ENCODE measurements around the gene CPLX3. TPM values are rescaled to one million over a fixed set of nuclear protein-coding genes. Genes with fewer than 3 reads are reported as not detected.

The CPLX3 gene
- not detected in 2 replicates for total RNA-seq

GRCh38 chr15:74826364-74826819, at the start of gene CPLX3:
TSS of gene CPLX3 (plus strand) at chr15:74826627. CDS start at chr15:74826704, 77 bp downstream.

DNA sequence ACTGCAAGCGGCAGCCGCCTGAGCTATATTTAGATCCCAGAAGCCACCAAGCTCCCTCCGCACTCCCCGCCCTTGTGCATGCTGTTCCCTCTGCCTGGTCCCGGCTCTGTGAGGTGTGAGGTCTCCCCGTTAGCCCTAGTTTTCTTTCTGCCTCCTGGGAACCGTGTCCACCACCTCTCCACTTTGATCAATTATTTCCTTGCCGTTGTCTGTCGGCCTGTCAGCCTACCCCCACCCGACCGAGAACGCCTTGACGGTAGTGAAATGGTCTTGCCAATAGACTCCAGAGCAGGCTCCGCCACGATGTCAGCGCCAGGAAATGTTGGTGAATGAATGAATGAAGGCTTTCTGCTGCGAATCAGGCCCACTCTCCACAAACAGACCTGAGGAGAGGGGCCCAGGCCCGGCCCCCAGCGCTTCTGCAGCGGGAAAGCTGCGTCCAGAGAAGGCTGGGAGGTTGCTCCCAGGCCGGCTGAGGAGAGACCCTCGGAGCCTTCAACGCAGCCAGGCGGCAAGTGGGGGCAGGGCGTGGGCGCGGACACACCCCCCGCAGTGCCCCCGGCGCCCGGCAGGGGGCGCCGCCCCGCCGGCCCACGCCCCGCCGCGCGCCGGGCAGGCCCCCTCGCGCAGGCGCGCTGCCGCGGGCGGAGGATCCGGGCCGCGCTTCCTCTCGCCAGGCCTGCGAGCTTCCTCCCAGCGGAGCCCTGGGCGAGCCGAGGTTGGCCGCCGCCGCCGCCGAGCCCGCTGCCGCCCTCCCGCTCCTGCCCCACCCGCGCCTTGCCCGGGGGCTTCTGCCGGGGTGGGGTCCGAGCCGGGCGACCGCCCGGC, 44.8 kb upstream of the CPLX3 start, which contains the start of gene CSK:
Gene CSK, plus strand, starts transcription at position 650 of the 828 bp plus-strand sequence. CDS start 16,218 bp downstream, outside the sequence.

GRCh38 chr15:74812533-74812932, 13.9 kb upstream of the CPLX3 start, which contains the start of gene LMAN1L:
TSS of gene LMAN1L (plus strand) at chr15:74812835. CDS start at chr15:74812855, 20 bp downstream.

GRCh38 chr15:74842581-74843444, 16.4 kb downstream of the CPLX3 start, which contains the start of gene ULK3:
TSS of gene ULK3 (minus strand) at chr15:74843156. CDS start at chr15:74843105, 51 bp downstream.

DNA sequence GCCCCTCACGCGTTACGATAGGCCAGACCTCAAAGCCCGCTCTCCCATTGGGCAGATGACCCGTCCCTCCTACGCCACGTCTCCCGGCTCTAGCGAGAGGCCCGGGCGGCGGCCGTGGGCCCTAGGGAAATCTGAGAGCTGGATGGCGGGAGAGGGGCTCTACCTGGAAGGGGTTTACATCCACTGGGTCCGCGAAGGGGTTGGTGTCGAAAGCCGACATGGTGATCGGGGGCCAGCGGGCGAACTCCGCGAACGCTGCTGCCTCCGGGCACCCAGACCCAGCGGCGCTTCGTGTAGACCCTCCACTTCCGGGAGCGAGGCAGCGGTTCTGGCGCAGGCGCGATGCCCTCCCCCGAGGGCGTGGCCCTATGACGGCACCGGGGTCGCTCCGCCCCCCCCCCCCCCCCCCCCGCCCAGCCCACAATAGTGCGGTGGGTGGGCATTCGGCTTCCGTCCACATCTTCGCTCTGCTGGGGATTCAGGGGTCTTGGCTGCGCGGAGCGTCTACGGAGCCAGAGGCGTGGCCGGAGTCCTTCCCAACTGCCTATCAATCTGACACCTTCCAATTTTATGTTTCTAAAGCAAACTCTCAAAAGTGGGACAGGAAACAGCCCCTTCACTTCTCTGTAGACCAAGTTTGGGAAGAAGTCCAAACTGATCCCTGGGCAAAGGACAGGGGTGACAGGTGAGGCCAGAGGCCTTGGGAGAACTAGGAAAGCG, 46.8 kb downstream of the CPLX3 start, which contains the start of gene SCAMP2:
Gene SCAMP2, minus strand, starts transcription at position 330 of the 720 bp plus-strand sequence. Its CDS starts 110 bp downstream, at position 220.

Other genes starting within 250 kb of the CPLX3 start
- 47.3 and 85.8 TPM in 2 replicates for gene CLK3, start 210.8 kb upstream of the CPLX3 start, total RNA-seq
- 4.0 and 4.3 TPM in 2 replicates for gene EDC3, start 130.6 kb upstream of the CPLX3 start, total RNA-seq
- gene CYP1A1, start 101.1 kb upstream of the CPLX3 start, total RNA-seq, result 0.64 and 3.4 TPM in 2 replicates
- not detected in 2 replicates for gene CYP1A2, start 77.8 kb upstream of the CPLX3 start, total RNA-seq
- 22.4 and 30.1 TPM in 2 replicates for gene CSK, start 44.5 kb upstream of the CPLX3 start, total RNA-seq
- 0.21 TPM in 1 of 2 replicates, not detected in the other for gene LMAN1L, start 13.8 kb upstream of the CPLX3 start, total RNA-seq
- gene ULK3, start 16.5 kb downstream of the CPLX3 start, total RNA-seq, result 16.9 and 21.5 TPM in 2 replicates
- 24.3 and 37.5 TPM in 2 replicates for gene SCAMP2, start 46.7 kb downstream of the CPLX3 start, total RNA-seq
- 26.2 and 78.8 TPM in 2 replicates for gene MPI, start 63.4 kb downstream of the CPLX3 start, total RNA-seq
- 60.2 and 75.5 TPM in 2 replicates for gene FAM219B, start 80.2 kb downstream of the CPLX3 start, total RNA-seq
- gene COX5A, start 111.4 kb downstream of the CPLX3 start, total RNA-seq, result 40.0 and 46.5 TPM in 2 replicates
- 6.5 and 15.8 TPM in 2 replicates for gene RPP25, start 130.1 kb downstream of the CPLX3 start, total RNA-seq
- 0.72 and 1.9 TPM in 2 replicates for gene SCAMP5, start 168.9 kb downstream of the CPLX3 start, total RNA-seq
- 6.4 and 11.8 TPM in 2 replicates for gene PPCDC, start 197.0 kb downstream of the CPLX3 start, total RNA-seq